NCI-H1436 (cell line): ENCODE data around the gene TMEM238.

Source experiments
- DNase-seq: peaks from one replicate; lab custom pipeline; 2025; lab: John Stamatoyannopoulos, UW

TMEM238 gene

GRCh38 chr19:55377356-55378131 is 6.5 kb downstream of the TMEM238 start:
- DNase-seq = no peak

- DNase-seq = no peak
Observed at GRCh38 chr19:55376241-55376933, 7.7 kb downstream of the TMEM238 start, which contains the start of gene TMEM190. TSS of gene TMEM190 (plus strand) at chr19:55376826. CDS start at chr19:55376854, 28 bp downstream.

GRCh38 chr19:55373993-55374757 is 9.9 kb downstream of the TMEM238 start:
- DNase-seq = no peak

- no peak for DNase-seq
Observed at GRCh38 chr19:55373306-55373992, 10.6 kb downstream of the TMEM238 start.

GRCh38 chr19:55372316-55373081 is 11.6 kb downstream of the TMEM238 start:
- no peak for DNase-seq

GRCh38 chr19:55370305-55370988 is 13.6 kb downstream of the TMEM238 start, which contains the start of gene IL11:
TSS of gene IL11 (minus strand) at chr19:55370463. CDS start at chr19:55370310, 153 bp downstream.
- DNase-seq = no peak

- DNase-seq = peak; percentile 30
Observed at GRCh38 chr19:55369653-55370304, 14.3 kb downstream of the TMEM238 start.

GRCh38 chr19:55368701-55369563 is 15.2 kb downstream of the TMEM238 start:
- DNase-seq = no peak

- DNase-seq = no peak
Observed at GRCh38 chr19:55368106-55368505, 16.0 kb downstream of the TMEM238 start.

- no peak for DNase-seq
Observed at GRCh38 chr19:55366790-55367189, 17.3 kb downstream of the TMEM238 start.

GRCh38 chr19:55365964-55366363 is 18.1 kb downstream of the TMEM238 start:
- DNase-seq = no peak

GRCh38 chr19:55365245-55365644 is 18.8 kb downstream of the TMEM238 start:
- no peak for DNase-seq

GRCh38 chr19:55362990-55363716 is 20.9 kb downstream of the TMEM238 start, which contains the start of gene GARIN5B:
TSS of gene GARIN5B (minus strand) at chr19:55363260. CDS start at chr19:55363066, 194 bp downstream.
- no peak for DNase-seq

- DNase-seq = no peak
Observed at GRCh38 chr19:55362174-55362989, 21.7 kb downstream of the TMEM238 start.

GRCh38 chr19:55360902-55361301 is 23.2 kb downstream of the TMEM238 start:
- no peak for DNase-seq

- no peak for DNase-seq
Observed at GRCh38 chr19:55358943-55359908, 24.9 kb downstream of the TMEM238 start.
